HG03139 (cell line): ENCODE measurements around the gene PARP8.
"Not testable (repeated sequence)": the region's sequence is repeated elsewhere in the genome, so short reads cannot be mapped to it uniquely, and the experiment has no call there.

Experiments used
- ATAC-seq: cut with Tn5 transposase; IDR thresholded peaks from one replicate; pipeline ENCODE4 v1.9.1; 2021; ENCODE audit not compliant: unreplicated experiment

PARP8 gene

GRCh38 chr5:50767588-50767987, 101.2 kb downstream of the PARP8 start:
- no peak for ATAC-seq

DNA sequence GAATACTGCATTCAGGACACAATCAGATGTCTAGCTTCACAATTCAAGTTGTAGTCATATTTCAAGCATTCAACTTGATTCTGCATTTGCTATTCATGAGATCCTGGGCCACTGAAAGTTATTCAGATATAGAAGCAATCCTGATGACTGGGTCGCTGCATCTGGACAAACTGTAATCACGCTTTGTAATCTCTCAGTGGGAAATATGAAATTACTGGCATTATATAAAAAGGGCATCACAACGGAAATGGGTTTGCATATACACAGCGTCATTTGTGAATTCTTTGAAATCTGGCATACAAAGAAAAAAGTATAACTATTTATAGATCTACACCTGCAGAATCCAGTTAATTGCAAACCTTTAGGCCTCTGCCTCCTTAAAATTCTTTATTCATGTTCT, 102.2 kb downstream of the PARP8 start:
- no peak for ATAC-seq

- no peak for ATAC-seq
These were observed 104.0 kb downstream of the PARP8 start for GRCh38 chr5:50770441-50770840.

- ATAC-seq = not testable (repeated sequence)
These were observed 108.2 kb downstream of the PARP8 start for GRCh38 chr5:50774446-50775175.

DNA sequence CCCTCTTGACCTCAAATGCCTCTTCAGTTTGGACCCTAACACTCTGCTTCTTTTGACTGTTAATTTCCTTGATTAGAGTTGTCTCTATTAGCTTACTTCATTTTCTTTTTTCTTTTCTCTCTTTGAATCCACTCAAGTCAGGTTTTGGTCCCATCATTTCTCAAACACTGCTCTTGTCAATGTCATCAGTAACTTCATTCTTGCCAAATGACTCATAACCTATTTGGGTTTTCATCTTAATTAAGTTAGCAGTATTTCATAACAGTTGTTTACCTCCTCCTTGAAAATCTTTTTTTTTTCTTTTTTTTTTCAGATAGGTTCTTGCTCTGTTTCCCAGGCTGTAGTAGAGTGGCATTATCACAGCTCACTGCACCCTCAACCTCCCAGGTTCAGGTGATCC, 119.6 kb downstream of the PARP8 start:
- no peak for ATAC-seq

DNA sequence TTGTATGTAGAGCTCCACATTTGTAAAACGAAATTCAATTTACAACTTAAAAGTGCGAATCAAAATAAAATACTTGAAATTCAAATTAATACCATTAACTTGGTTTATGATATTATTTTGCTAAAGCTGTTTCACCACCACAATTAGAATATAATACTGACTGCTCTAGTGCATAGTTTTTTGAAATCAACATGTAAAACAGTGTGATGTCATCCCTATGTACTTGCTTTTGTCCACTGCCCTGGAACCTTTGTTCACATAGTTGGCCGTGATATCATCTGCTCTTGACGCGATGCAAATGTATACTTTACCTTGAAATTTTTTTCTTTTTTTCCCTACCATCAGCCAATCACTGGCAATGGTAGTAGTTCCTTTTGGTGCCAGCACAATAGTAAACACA, 125.4 kb downstream of the PARP8 start:
- no peak for ATAC-seq

DNA sequence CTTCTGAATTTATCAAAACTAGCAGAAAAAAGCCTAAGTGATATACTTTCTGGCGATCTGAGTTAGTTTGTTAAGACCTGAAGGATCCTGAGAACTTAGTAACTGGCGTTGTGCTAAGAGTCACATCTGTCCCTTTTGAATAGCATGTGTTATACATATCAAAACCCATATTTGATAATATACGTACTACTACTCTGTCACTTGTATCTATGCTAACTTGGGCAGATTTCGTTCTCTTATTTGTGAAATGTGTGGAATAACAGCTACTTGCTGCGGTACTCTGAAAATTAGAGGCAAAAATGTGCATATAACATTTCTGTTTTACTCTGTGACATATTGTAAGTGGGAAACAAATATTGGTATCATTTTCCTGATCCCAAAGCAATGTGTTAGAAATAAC, 126.4 kb downstream of the PARP8 start:
- no peak for ATAC-seq

DNA sequence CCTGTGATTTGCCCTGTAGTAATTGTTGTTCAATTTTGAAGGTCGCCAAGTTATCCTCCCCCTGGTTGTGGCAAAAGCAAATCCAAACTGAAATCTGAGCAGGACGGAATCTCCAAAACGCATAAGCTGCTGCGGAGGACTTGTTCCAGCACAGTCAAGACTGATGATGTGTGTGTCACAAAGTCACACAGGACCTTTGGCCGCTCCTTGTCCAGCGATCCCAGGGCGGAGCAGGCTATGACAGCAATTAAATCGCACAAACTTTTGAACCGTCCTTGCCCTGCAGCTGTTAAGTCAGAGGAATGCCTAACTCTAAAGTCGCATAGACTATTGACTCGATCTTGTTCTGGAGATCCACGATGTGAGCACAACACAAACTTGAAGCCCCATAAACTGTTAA, 128.4 kb downstream of the PARP8 start:
- ATAC-seq = no peak

DNA sequence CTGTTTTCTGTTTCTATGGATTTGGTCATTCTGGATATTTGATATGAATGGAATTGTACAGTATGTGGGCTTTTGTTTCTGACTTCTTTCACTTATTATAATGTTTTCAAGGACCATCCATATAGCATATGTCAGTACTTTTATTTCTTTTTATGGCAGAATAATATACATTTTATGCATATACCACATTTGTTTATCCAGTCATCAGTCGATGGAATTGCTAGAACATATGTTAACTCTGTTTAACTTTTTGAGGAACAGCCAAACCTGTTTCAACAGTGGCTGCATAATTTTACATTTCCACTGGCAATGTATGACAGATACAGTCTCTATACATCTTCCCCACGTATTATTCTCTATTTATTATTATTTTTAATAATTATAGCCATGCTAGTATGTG, 131.6 kb downstream of the PARP8 start:
- ATAC-seq = no peak

GRCh38 chr5:50799596-50799995, 133.2 kb downstream of the PARP8 start:
- no peak for ATAC-seq

- no peak for ATAC-seq
These were observed 134.0 kb downstream of the PARP8 start for GRCh38 chr5:50800410-50800809.

GRCh38 chr5:50807661-50808060, 141.2 kb downstream of the PARP8 start:
- ATAC-seq = no peak

DNA sequence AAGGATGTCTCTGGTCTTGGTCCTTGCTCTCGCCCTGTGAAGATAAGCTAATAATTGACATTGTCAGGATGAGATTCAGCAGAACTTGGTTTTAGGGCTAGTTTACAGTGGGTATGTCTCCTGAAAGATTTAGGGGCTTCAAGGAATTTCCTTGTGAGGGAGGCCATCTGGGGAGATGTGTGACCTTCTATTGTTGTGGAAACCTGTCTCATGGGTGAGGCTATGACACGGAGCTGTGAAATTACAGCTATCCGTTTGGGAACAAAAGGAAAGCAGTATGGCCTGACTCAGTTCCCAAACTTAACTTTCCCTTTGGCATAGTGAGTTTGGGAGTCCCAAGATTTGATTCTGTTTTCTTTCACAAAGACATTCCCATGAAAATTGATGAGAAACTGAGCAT, 142.0 kb downstream of the PARP8 start:
- no peak for ATAC-seq

DNA sequence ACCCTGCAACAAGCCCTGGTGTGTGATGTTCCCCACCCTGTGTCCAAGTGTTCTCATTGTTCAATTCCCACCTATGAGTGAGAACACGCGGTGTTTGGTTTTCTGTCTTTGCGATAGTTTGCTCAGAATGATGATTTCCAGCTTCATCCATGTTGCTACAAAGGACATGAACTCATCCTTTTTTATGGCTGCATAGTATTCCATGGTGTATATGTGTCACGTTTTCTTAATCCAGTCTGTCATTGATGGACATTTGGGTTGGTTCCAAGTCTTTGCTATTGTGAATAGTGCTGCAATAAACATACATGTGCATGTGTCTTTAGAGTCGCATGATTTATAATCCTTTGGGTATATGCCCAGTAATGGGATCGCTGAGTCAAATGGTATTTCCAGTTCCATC, 145.3 kb downstream of the PARP8 start:
- ATAC-seq = not testable (repeated sequence)

- no peak for ATAC-seq
These were observed 147.3 kb downstream of the PARP8 start for GRCh38 chr5:50813691-50814090.

- no peak for ATAC-seq
These were observed 148.1 kb downstream of the PARP8 start for GRCh38 chr5:50814556-50814955.

GRCh38 chr5:50822046-50822445, 155.6 kb downstream of the PARP8 start:
- ATAC-seq = no peak

- no peak for ATAC-seq
These were observed 156.3 kb downstream of the PARP8 start for GRCh38 chr5:50822761-50823160.

- ATAC-seq = no peak
These were observed 157.1 kb downstream of the PARP8 start for GRCh38 chr5:50823568-50823967.

DNA sequence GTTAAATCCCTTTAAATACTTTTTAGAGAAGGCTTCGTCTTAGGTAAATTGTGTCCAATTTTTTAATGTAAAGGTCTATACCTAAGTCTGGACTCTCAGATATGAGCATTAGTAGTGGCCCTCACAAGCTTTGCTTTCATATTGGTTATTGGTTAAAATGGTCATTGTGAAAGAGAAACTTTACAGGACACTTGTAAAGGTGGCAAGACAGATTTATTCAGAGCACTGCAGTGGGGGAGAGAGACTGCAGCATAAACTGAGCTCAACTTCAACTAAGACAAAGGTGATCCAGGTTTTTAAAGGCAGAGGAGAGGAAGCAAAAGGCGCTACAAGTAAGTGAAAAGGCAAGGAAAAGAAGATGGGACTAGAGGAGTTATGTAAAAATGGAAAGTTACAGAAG, 157.7 kb downstream of the PARP8 start:
- ATAC-seq = no peak

DNA sequence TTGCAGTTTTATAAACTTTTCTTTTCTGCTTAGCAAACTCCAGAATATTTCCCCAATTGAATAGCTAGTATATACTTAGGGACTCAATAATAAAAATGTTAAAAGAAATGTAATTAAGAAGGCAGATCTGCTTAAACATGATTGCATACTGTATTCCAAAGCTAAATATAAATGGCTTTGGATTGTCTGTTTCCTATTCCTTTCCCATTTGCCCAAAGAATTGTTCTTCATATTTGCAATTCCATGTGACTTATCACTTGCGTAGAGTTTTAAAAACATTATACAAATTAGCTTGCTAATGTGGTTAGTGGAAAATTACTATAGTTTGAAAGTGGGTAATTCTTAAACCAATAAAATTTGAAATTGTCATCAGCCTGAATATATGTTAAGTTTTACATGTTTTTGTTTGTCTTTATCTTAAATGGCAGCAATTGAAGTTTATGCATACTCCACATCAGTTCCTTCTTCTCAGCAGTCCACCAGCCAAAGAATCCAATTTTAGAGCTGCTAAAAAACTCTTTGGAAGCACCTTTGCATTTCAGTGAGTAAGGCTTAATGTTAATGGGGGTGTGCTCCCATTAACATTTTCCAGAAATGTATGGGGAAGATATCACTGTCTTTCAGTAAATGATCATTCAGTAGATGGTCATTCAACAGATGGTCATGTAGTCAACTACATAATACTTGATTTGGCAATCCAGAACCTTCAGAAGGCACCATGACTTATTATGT, 161.2 kb downstream of the PARP8 start:
- no peak for ATAC-seq

- ATAC-seq = no peak
These were observed 162.6 kb downstream of the PARP8 start for GRCh38 chr5:50829023-50829422.
